ENCODE measurements around the gene DHH.

The DHH gene

DNA sequence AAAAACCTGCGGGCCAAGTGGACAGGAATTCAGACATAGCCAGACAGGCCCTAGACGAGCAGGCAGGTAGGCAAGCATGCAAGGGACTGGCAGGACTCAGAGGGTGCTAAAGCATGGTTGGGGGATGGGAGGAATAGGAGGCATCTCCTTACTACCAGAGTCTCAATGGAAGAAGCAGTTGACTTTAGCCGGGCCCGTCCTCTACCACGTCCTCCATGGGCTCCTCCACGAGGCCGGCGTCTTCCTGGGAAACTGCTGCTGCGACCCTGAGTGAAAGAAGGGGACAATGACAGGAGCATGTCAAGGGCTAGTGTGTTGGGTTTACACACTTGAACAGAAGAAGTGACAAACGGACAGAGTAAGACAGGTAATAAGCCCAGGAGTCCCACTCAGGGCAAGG, 45.6 kb downstream of the DHH start:
- no peak for DNase-seq

DNA sequence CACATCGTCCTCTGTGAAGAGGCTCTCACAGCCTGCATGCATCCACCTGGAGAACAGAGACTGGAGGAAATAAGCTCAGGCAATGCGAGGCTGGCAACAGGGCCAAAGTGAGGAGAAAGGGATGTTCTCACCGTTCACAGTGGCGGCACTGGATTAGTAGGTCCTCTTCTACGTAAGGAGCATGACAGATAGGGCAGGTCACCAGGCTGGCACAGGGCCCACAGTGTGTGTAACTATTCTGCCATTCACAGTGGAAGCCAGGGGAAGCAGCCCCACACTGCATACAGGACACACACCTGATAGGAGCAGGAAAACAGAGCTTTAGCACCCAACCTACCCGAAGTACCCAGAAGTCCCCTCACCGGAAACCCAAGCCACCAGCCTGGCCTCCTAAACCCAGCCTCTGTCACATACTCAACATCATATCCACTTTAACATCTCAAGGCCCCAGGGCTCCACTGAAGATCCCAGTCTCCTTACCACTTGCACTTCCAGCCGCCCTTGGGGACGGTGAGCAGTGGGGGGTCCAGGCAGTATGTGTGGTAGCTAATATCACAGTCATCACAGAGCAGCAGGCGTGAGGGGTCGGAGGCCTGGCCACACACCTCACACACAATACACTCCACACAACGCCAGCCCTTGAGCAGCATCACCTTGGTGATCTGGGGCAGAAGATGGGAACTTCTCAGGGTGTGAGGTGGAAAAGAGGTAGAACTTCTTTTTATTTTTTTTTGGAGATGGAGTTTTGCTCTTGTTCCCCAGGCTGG, 48.3 kb downstream of the DHH start:
- DNase-seq, result no peak

DNA sequence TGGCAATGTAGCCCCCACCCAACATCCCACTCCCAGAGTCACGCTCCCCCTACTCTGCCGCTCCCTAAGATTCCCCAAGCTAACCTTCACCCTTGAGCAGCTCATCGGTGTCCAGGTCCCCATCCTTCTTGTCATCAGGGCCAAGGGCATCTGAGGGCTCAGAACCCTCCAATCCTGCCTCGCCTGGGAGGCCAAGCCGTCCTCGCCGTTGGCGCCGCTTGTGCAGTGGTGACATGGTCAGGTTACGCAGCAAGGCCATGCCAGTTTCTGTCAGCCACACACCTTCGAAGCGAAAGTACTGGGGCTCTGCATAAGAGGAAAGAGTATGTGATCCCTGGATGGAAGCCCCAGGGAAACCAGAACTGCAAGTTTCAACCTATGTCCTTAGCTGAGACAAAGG, 49.9 kb downstream of the DHH start:
- DNase-seq, result no peak

DNA sequence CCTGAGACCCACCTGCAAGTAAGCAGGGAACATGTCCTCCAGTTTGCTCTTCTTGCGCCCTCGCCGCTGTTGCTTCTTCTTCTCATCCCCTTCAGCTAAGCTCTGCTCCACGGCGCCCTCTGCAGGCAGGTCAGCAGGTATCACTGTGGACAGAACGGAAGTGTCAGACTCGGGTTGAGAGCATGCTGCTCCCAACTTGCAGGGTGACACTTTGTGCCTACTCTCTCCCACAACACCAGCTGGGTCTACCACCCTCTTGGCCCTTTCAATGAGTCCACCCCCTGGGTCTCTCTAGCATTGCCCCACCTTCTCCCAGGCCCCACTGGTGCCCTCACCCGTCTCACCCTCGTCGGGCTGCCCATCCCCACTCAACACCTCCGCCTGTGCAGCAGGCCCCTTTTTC, 50.7 kb downstream of the DHH start:
- peak; percentile 15 for DNase-seq

DNA sequence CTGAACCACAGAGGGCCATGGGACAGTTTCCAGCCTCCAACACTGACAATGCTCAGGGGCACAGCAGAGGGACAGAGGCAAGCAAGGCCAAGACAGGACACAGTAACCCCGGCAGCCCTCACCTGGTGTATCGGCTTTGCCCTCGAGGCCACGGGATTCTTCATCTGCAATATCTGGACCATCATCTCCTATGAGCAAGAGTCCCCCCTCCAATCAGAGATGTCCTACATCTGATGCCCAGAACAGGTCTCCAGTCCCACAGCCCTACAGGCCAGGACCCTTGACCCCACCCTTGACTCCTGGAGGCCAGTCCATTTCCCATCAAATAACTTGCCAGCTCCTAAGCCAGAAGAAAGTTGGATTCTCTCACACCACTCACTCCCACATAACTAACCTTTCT, 51.4 kb downstream of the DHH start:
- DNase-seq, result no peak

DNA sequence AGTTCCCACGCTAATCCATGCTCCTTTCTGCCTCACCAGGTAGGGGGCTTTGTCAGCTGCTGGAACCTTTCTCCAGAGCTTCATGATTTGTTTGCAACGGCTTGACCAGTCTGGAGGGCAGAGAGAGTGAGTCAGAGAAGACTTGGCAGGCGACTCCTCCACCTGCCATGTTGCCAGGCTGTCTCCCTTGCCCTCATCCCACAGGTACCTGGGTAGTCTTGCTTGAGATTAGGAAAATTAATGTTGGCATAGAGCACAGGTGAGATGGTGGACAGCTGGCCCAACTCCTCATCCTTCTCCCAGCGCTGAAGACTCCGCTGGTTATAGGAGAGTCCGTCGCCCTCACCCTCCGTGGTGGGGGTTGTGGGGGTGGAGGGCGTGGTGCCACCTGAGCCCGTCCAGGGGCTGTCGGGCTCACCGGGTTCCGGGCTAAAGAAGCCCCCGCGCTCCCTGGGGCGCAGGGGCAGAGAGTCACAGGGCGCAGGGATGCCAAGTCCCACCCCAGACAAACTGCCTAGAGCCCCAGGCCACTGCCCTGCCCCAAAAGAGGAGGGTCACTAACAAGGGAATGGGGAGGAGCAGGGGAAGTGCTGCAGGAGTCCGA, 52.6 kb downstream of the DHH start:
- DNase-seq, result no peak

DNA sequence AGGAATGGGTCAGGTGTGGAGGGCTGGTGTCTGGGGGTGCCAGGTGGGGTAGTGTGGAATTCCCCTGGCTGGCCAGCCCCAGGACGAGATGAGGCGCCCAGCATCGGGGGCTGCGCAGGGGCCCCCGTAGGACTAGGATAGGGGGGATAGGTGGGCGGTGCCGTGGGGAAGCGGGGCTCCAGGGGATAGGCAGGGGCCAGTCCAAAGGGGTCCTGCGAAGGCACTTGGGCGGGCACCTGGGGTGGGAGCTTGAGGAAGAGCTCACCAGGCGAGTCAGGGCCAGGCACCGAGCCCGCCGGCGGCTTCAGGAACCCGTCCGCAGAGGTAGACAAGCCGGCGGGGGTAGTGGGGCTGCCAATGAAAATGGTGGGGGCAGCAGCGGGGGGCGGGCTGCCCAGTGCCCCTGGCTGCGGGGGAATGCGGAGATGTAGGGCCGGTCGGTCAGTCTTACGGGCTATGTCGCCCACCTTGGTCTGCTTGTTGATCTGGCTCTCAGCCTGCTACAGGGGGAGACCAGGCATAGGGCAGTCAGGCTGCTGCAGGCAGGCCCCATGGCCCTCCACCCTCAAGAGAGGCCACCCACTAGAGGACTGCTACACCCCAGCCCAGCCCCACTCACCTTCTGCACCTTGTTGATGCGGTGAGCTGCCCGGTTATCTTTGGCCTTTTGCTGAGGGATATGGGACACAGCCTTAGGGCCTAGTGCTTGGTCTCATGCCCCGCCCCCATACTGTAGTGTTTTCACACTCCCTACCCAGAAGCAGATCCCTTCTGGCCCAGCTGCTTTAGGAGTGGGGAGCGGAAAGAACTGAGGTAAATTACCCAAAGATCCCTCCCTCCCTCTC, 53.3 kb downstream of the DHH start:
- DNase-seq, result no peak

DNA sequence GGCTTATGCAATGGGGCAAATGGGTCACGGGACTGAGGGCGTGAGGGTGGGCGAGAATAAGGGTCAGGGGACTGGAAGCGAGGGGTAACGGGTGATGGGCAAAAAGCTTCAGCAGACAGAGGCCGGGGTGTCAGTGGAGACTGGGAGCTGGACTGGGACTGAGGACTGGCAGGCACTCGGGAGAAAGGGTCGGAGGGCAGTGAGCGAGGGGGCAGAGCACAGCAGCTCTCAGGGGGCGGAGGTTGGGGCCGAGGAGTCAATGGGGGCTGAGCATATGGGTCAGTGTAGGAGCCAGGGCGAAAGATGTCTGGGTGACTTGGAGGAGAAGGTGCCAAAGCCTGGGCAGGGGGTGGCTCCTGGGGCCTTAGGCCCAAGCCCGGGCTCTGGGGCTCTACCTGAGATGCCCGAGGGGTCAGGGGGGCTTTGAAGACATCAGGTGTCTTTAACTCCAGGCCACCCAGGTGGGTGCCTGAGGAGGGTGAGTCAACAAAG, 54.2 kb downstream of the DHH start:
- no peak for DNase-seq

DNA sequence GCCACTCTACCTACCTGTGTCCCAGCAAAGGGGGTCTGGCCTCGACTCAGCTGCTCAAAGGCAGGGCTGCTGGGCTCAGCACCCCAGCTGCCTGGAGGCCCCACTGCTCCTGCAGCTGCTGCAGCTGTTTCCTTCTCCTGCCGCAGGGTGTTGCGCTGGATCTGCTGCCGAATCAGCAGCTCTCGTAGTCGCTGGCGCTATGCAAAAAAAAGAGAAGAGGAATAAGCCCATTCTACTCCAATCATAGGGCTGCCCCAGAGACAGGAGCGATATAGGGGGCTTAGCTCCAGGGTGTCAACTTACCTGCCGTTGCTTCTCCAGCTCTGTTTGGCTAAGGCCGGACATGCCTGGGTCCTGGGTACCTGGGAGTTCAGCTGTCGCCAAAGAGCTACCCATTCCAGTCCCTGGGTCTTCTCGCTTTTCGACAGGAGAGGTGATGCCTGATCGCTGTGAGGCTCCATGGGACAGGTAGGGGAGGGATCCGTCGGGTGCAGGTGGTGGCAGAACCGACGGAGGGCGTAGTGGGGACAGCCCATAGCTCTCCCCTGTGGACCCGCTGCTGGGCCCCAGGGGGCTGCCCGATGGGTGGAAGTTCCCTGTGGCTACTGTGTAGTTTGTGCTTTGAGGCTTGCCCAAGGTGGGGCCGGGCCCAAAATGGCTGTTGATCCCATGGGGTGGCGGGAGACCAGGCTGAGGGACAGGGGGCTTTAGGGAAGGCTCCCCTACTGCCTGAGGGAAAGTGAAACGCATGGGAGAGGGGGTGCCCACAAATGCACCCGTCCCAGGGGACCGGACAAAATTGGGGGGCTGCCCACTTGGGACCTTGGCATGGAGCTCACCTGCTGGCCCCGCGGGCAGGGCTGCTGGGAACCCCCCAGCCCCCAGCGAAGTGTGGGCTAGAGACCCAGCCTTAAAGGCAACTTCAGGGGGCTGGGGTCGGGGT, 54.9 kb downstream of the DHH start:
- DNase-seq, result no peak

DNA sequence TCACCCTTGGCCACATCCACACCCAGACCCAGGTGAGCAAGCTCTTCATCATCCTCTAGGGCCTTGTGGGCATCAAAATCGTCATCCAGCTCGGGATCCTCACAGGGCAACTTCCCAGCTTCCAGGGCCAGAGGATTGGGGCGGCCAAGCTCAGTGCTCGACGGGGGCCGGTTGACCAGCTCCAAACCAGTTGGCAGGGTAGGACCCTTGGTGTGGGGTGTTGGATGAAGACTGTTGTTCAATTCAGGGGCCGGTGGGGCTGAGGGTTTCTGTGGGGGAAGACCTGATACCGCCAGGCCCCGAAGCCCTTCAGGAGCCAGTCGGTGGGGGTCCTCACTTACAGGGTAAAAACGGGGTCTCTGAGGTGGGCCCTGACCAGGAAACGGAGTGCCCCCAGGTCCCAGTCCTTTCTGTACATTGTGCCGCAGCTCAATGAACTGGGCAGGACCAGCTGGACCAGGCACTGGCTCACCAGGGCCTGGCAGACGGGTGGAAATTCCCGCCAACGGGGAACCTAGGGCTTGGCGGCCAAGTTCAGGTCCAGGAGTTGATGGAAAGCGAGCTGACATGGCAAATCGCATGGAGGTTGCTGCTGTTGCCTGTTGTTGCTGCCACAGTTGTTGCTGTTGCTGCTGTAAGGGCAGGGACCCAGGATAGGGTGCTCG, 56.2 kb downstream of the DHH start:
- no peak for DNase-seq

DNA sequence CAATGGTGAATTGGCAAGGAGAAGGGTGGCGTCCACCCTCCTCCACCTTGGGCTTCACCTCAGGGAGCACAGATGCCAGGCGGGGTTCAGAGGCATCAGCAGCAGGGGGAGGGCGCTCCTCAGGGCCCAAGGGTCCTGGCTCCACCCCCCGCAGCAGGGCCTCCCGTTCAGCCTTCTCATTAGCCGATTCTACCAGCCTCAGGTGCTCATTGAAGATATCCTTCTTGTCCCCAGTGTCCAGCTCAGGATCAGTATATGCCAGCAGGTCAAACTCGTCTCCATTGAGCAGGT, 56.7 kb downstream of the DHH start:
- DNase-seq, result no peak

DNA sequence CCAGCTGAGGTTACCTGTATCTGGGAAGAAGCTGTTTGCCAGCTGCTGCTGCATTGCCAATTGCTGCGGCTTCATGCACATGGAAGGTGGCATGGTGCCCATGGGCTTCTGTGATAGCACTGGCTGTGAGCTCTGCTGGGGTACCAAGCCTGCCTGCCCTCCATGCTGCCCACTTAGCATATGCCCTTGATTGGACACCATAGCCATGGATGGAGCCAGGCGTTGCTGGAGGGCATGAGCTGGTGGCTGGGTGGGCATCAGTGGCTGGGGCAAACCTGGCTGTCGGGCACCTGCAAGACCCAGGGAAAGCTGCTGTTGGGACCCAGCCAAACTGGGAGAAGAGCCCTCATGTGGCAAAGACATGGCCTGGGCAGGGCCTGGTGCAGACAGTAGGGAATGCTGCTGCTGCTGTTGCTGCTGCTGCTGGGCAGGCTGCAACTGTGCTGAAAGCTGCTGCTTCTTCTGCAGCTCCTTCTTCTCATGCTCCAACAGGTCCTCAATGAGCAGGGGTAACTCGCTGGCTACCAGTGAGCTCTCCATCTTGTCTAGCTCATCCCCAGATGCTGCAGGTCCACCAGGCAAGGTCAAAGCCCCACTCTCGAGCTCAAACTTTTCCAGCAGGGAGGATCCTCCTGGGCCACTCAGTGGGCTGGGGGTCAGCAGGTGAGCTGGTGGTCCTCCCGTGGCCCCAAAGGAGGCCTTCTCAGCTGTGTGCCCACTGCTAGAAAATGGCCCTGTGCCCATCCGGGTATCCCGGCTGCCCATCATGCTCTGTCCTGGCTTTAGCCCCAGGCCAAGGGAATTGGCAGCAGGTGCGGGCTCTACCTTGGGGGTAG, 57.3 kb downstream of the DHH start:
- DNase-seq, result no peak

Data from NK-92 treated with Interleukin-12 subunit alpha and Interleukin-12 subunit beta, amount 100 ng/mL, for 24 hours (cell line).